ENCODE results near the gene HLA-DMA.

The HLA-DMA gene

DNA sequence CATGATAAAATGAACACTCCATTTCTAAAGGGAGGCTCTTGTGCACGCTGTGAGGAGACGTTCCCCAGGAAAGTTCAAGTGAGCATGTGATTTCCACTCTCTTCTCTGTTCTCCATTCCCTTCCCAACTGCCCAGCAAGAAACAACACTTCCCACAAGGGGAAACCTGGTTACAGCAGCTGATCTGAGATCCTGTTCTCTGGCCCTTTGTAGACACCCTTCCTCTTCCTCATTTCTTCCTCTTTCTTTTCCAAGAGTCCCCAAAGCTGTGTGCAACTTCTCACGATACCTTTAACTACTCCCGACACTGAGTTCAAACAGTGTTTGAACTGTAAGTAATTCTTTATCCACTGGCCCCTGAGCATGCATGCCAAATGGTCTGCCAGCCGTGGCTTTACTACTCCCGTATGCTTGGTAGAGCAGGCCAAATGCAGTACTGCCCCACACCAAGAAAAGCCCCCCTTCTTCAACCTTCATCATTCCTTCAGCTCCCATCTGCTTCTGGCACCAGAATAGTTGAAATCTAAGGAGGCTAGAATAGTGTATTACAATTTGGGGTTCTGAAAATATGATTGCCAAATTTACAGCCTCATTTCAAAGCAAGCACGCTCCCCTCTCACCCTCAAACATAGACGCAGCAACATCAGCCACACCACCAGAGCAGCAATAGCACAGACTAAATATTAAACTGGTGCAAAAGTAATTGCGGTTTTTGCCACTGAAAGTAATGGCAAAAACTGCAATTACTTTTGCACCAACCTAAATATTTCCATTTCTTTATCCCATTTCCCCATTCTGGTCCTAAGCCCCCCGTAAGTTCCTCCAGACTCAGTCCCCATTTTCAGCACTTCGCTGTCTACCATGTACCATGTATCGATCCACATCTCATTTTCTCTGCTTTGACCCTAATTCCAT is 16.4 kb downstream of the HLA-DMA start:
- TF ChIP-seq GATA3 (IDR thresholded peaks at IDR 0.05; ENCODE audit: low read depth, low read length): no peak
- TF ChIP-seq GATA2 (IDR thresholded peaks at IDR 0.05; ENCODE audit: low read depth, low read length): no peak

- TF ChIP-seq GATA3 (IDR thresholded peaks at IDR 0.05; ENCODE audit: low read depth, low read length): no peak
- TF ChIP-seq GATA2 (IDR thresholded peaks at IDR 0.05; ENCODE audit: low read depth, low read length): no peak
These were observed 17.2 kb downstream of the HLA-DMA start for GRCh38 chr6:32935551-32936238.

DNA sequence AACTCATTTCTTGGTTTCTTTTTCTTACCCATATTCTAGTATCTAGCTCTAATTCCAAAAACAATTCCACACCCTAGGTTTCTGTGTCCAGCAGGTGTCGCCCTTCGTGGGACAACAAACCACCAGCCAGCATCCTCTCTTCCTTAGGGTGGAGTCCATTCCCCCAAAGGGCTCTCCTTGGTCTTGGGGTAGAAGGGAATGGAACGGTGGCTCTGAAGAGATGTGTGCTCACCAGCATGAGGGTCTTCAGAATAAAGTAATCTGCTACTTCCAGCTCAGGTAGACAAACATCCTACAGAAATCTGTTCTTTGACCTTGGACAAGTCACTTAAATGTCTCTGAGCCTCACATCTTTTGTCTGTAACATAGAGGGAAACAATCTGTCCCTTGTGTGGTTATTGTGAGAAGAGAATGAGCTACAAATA is 19.2 kb downstream of the HLA-DMA start:
- TF ChIP-seq GATA2 (IDR thresholded peaks at IDR 0.05; ENCODE audit: low read depth, low read length) (no peak), GATA3 (IDR thresholded peaks at IDR 0.05; ENCODE audit: low read depth, low read length) (no peak)

DNA sequence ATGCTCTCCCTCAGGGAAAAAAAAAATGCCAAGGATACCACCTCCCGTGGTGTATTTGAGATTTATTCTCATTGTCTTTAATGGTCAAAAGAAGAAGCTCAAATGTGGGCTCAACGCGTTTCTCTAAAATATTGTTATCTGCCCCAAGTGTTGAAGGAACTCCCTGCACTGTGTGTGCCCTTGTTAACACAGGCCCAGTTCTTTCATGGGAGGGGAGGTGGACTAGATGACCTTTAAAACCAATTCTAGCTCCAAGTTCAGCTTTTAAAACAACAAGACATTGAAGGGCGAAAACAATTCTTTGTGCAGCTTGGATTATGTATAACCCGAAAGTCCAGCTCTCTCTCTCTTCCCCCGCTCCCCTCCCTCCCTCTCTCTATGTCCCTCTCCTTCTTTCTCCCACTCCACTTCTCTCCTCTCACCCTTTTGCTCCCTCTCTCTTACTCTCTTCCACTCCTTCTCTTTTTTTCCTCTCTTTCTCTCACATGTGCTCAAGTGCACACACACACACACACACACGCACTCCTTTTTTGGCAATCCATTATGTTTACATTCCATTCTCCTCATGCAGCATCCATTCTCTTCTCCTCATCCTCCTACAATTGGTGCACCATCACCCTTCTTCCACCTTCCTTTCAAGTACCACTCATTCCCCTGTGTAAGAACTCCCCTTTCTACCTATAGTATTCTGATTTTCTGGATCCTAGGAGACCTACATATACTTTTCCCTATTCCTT is 20.6 kb downstream of the HLA-DMA start:
- no peak for TF ChIP-seq GATA2 (IDR thresholded peaks at IDR 0.05; ENCODE audit: low read depth, low read length)

DNA sequence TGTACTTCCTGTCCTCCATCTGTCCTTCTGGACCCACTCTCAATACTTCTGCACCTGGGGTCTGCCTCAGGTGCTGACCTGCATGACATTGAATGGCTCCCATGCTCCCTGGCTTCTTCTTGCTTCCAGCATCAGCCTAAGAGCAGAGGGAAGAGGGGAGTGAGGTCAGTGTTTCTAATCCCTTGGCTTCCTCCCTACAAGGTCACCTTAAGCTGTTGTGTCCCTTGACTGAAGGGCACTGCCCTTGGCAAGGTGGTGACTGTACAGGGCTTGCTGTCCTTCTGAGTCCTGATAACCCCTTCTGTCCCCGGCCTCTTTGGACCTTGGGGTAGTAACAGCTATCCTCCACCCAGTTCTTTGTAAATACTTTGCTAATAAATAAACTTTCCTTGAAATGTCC is 21.7 kb downstream of the HLA-DMA start:
- TF ChIP-seq GATA2 (IDR thresholded peaks at IDR 0.05; ENCODE audit: low read depth, low read length) (no peak), GATA3 (IDR thresholded peaks at IDR 0.05; ENCODE audit: low read depth, low read length) (no peak)

DNA sequence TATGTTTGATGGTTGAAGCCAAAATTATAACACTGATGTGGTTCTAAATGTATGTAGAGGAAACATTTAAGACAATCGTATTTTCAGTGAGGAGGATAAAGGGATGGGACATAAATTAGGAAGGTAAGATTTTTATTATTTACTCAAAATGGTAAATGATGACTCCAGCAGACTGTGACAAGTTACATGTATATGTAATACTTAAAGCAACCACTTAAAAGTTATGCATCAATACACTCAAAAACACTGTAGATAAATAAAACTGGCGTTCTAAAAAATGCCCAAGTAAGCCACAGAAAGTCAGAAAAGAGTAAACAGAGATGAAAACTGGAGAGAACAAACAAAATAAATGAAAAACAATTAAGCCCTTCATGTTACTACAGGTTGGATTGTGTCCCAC is 30.8 kb downstream of the HLA-DMA start:
- no peak for TF ChIP-seq GATA3 (IDR thresholded peaks at IDR 0.05; ENCODE audit: low read depth, low read length)
- TF ChIP-seq GATA2 (IDR thresholded peaks at IDR 0.05; ENCODE audit: low read depth, low read length): no peak

GRCh38 chr6:32920715-32921114 is 32.2 kb downstream of the HLA-DMA start:
- TF ChIP-seq GATA2 (IDR thresholded peaks at IDR 0.05; ENCODE audit: low read depth, low read length): no peak
- no peak for TF ChIP-seq GATA3 (IDR thresholded peaks at IDR 0.05; ENCODE audit: low read depth, low read length)

DNA sequence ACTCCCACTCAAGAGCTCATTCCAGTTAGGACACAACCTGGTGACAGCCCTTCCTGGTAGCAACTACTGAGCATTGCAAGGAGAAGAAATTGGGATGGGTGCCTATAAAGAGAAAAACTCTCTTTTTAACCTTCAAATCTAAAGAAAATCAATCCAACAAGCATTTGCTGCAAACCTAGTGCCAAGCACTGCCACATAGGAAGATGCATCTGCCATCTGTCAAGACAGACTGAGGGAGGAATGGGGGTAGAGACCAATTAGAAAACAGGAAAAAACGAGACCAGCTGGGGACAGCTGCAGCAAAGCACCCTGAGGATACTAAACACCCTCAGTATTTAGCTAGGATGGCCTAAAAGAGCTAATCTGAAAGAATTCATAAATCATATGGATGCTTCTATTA is 39.9 kb downstream of the HLA-DMA start:
- no peak for TF ChIP-seq GATA2 (IDR thresholded peaks at IDR 0.05; ENCODE audit: low read depth, low read length)
- TF ChIP-seq GATA3 (IDR thresholded peaks at IDR 0.05; ENCODE audit: low read depth, low read length): no peak

DNA sequence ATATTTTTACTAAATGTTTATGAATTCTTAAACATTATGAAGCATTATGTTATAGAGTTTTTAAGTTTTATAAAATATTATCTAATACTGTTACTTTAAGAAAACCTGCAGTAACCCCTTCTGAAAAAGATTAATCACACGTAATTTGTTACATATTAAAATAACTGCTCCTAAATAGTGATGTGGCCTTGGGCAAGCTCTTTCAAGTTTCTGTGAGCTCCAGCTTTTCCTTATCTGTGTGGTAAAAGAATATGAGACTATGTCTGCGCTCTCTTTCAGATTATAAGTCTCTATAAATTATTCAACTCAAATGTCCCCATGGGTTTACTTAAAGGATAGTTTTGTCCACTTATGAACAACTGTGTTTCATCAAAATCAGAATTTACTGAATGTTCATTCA is 44.0 kb downstream of the HLA-DMA start:
- TF ChIP-seq GATA2 (IDR thresholded peaks at IDR 0.05; ENCODE audit: low read depth, low read length) (no peak), GATA3 (IDR thresholded peaks at IDR 0.05; ENCODE audit: low read depth, low read length) (no peak)

DNA sequence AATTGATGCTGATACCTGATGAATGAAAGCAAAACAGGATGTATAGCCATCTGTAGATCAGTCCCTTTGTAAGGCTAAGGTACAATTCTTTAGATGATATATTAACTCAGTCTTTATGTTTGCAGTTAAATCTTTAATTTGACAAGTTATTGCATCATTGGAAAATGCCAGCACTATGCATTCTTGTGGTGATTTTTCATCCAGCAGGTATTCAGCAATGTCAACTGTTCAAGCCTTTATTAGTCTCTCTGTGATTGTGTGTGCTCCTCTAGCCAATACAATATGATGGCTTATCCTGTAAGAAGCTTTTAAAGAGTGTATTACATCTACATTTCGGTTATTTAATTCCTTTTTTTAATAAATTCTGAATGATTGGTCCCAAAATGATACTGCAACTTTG is 46.4 kb downstream of the HLA-DMA start:
- no peak for TF ChIP-seq GATA2 (IDR thresholded peaks at IDR 0.05; ENCODE audit: low read depth, low read length)
- no peak for TF ChIP-seq GATA3 (IDR thresholded peaks at IDR 0.05; ENCODE audit: low read depth, low read length)

GRCh38 chr6:32905078-32905477 is 47.8 kb downstream of the HLA-DMA start:
- no peak for TF ChIP-seq GATA2 (IDR thresholded peaks at IDR 0.05; ENCODE audit: low read depth, low read length)

DNA sequence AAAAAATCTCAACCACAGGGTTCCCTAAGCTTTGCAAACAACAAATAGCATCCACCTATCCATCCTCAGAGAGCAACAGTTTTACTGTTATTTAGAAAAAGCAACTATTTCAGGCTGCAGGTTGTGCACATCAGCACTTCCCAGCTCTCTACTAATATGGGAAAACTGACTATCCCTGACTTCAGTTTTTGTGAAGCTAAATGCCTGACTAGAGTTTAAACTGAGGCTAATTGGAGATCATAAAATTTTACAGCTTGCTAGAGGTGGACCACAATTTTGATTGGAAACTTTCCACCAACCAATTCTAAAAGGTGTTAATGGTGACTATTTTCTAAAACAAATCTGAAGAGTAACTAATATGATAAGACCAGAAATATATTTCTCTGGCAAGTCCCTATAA is 48.9 kb downstream of the HLA-DMA start:
- TF ChIP-seq GATA3 (IDR thresholded peaks at IDR 0.05; ENCODE audit: low read depth, low read length): no peak
- TF ChIP-seq GATA2 (IDR thresholded peaks at IDR 0.05; ENCODE audit: low read depth, low read length): no peak
